Stimulated activated CD4-positive, alpha-beta T cell treated with anti-CD3 and anti-CD28 coated beads, Interleukin-4, amount 100 ng/mL, for 48 hours (primary cell): ENCODE measurements around the gene LRSAM1.

Experiments used
- DNase-seq, 2 donors: peaks; one replicate each; pipeline ENCODE4 v3.0.0-alpha.2; 2020; ENCODE audit warnings: low read depth in 2 of 2

LRSAM1 gene

DNA sequence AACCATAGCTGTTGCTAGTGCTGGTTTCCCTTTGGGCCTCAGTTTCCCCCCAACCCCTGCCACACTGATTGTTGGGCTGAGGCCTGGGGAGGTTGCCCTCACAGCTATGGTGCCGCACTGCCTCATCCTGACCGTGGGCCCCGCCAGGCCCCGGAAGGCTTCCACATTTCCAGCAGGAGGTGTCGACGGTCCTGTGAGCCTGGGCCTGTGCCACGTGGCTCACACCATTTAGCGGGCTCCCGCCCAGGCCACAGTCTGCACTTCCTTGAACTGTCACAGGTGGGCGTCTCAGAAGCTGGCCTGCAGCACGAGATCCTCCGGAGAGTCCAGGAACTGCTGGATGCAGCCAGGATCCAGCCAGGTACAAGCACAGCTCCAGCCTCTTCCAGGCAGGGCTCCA is 45.7 kb downstream of the LRSAM1 start:
- no peak for DNase-seq

DNA sequence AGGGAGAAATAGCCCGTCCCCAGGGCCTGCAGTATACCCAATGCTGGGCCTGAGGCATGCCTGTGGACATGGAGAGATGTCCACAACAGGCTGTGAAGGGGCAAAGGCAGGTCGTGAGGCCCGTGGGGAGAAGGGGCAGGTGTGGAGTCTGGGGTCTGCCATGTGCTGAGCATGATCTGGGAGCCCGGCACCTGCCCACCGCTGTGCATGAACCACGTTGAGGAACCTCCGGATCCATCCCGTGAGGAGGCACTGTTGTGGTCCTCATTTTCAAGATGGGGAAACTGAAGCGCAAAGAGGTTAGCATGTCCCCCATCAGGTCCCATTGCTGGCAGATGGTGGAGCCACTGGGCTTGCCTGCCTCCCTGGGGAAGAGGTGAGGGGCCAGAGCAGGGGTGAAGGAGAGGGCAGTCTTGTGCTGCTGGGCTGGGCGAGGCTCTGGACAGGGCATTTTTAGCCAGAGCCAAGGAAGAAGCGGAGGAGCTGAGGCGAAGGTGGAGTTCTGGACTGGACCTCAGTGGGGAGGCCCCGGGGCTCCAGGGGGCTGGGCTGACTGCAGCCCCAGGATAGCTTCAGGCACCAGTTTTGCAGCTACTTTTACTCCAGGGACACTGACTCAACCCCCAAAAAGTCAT is 46.5 kb downstream of the LRSAM1 start:
- DNase-seq: no peak

DNA sequence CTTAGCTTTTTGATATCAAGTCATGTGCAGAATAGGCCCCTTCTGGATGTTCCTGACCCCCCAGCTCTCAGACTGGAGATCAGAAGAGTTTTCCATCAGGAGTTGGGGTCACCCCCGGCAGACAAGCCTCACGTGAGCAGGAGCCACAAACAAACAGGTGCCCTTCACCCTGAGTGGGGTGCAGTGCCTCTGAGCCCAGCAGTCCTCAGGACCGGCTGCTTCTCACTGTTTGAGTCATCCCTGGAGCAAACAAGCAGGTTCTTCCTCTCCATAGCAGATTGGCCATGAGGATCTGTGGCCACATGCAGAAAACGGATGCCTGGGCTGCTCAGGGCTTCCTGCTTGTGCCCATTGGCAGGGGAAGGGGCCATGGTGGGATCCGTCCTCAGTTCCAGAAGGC is 47.0 kb downstream of the LRSAM1 start:
- DNase-seq: no peak

DNA sequence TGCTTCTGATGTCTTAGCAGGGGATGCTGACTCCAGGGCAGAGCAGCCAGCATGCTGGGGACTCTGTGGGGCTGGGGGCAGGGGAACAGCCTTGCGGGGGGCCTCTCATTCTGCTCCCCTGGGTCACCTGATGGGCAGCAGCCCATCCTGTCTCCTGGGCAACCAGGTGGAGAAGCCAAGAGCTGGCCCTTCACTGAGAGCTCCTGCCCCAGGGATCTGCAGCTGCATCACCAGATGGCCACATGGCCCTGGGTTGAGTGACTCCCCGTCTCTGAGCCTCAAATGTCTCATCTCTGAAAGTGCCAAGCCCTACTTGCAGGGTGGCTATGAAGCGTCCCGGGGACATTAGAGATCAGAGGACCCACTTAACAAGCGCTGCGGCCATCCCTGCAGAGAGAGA is 49.1 kb downstream of the LRSAM1 start:
- DNase-seq: no peak

DNA sequence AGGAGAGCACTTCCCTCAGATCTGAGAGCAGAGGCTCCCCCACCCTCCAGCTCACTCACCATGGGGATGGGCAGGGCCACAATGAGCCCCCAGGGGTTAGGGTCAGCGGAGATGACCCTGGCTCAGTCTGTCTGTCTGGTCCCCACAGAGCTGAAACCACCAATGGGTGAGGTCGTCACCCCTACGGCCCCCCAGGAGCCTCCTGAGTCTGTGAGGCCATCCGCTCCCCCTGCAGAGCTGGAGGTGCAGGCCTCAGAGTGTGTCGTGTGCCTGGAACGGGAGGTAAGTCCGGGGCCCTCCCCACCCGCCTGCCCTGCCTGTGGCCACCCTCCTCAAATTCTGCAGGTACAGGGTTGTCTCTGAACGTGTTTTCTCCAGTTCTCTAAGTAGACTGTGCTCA is 49.6 kb downstream of the LRSAM1 start:
- no peak for DNase-seq

DNA sequence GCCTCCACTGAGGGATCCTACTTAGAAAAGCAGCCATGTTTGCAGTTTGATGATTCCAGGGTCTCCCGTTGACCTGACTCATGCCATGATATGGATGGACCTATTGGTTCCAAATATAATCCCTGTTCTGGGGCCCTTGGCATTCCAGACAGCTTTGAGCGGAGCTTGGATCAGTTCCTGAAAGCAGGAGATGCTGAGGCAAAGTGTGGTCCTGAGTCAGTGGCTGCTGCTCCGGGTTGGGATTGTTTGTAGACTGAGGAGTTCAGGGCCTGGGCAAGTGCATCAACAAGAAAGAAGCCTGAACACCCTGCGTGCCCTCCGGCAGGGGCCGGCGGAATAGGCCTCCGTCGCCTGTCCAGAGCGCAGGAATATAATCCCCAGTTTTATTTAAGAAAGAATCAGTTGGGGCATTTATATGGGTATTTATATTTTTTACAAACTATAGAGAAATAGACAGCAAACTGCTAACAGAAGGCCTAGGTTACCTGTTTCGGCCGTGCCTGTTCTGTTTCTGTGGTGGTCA is 50.6 kb downstream of the LRSAM1 start:
- no peak for DNase-seq

DNA sequence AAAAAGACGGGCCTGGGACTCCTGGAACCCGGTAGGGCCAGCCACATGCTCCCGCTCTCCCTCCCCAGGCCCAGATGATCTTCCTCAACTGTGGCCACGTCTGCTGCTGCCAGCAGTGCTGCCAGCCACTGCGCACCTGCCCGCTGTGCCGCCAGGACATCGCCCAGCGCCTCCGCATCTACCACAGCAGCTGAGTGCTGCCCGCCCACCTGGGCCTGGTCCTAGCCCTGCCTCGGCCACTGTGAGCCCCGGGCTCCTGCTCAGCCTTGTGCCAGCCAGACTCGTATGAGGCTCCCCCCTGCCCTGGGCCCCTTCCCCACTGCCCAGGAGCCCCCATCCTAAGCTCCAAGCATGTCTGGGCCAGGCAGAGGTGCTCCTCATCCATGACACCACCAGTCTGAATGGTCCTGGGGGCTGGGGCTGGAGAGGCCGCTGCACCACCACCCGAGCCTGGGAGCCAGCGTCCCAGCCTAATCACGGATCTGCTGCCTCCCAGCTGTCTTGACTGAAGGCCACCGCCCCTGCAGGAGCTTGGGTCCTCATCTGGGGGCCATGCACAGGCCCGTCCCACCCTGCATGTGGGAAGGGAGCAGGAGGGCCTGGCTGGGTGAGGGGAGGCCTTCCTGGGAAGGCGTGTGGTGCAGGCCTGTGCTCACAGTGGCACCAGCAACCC is 51.5 kb downstream of the LRSAM1 start:
- no peak for DNase-seq

DNA sequence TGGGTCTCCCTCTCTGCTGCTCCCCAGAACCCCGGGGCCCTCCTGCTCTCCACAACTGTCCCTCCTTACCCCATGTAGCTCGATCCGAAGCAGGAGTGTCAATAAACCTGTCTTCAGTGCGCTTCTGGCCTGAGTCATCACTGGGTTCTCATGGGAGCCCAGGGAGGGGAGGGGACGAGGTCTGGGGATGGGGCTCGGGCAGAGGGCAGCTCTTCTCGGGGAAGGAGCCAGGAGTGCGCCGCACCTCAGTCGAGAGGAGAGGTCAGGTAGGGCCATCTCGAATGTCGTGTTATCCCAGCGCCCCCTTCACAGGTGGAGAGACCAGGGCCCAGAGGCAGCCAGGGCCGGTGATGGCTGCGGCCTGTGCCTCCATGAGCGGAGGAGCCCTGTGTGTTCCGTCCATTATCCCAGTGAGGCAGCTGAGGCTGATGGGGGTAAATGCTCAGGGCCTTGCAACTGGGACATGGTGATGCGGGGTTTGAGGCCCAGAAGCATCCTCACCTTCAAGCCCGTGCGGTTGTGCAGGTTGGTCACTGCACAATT is 52.1 kb downstream of the LRSAM1 start:
- no peak for DNase-seq

DNA sequence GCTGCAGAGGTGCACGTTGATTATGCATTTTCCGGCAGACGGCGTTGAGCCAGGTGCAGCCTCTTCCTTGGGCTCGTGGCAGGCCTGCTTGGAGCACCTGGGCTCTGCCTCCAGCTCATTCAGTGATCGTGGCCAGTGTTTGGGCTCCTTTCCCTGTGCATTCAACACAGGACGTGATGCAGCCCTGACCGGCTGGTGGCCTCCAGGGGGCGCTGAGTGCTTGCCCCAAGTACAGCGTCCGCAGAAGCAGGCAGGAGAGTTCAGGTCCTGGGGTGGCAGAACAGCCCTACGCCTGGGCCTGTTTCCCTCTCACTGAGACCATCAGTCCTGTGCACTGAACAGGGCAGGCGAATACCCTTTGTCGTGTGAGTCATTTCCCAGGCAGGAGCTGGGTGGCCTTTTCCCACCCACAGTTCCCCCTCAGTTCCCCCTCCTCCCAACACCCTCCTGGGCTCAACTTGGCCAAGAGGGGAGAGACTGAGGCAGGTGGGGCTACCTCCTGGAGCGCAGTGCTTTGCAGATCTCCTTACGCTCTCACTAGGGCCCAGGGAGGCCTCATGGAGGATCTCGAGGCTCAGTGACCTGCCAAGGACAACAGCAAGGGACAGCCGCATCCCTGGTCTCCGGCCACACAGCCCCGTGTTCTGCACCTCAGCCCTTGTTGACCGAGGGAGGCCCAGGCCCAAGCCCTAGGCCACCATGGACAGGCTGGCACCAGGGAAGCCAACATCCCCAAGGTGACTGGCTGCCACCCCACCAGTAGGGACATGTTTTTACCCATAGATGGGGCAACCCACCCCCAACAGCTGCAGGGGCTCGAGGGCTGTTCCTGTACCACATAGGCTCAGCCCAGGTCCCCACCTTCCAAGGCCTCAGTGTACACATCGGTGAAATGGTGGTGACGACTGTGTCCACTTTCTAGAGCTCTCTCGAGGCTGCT is 52.9 kb downstream of the LRSAM1 start:
- DNase-seq: peak; percentile 71 to 72

DNA sequence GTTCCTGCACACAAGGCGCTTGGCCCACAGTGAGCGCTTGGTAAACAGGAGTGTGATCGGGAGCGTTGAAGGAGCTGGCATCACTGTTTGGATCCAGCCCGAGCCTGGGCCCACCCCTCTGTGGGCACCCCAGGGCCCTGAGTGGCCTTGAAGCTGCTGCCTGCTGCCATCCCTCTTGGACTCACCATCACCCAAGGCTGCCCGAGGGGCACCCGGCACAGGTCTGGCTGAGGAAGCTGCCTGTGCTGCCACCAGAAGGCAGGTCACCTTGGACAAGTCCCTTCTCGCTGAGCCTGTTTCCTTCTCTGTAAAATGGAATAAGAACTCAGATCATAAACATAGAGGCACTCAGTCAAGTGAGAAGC is 53.6 kb downstream of the LRSAM1 start:
- DNase-seq: no peak

DNA sequence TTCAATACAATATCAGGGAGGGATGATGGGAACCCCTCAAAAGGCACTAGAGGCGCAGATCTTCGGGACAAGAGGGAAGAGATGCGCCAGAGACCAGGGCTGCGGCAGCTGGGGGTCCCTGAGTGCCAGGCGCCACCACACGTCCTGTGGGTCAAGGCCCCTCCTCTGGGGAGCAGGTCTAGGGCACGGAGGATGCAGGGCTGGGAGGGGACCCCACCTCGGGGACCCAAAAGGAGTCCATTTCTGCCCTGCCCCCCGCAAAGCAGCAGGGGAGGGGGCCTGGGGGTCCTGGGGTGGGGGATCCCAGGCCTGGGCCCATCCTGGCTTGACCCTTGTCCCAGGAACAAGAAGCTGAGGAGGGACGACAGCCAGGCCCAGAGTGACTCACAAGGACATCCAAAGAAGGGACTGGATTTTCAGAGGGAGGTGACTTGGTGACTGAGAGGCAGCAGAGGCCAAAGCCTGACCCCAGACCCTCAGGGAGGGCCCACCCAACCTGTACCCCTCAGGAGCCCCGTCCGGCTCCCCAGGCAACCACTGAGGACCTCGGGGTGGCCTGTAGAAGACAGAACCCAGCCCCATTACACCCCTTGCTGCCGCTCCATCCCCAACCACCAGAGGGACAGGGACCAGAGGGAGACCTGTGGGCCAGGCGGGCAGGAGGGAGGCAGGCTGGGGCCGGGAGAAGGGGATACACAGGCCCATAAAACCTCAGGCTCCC is 54.2 kb downstream of the LRSAM1 start:
- peak; percentile 7 to 42 for DNase-seq

DNA sequence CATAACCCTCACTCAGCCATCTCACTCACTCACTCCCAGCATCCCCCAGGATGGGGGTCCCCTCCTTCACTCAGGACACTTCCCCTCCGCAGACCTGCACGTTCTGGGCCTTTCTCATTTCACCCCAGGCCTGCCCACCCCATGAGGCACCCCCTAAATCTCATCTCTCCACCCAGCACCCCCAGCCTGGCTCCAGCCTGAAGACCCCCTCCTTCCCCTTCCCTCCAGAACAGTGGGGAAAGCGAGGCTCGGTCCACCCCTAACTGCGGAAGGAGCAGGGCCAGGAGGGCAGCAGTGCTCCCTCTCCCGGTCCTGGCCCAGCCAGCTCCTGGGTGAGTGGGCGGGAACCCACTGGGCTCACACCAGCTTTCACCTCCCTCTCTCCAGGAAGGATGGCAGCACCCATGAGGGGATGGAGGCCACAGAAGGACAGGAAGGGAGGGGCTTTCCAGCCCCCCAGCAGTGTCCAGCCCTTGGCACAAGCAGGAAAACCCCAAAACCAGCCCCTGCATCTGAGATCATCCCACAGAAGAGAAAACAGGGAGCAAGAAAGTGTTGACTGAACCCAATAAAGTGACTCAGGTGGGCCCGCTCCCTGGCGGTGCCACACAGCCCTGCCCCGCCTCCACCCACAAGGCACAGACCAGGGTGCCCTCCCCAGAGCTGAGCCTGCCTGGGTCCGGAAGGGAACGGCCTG is 55.0 kb downstream of the LRSAM1 start:
- DNase-seq: no peak

DNA sequence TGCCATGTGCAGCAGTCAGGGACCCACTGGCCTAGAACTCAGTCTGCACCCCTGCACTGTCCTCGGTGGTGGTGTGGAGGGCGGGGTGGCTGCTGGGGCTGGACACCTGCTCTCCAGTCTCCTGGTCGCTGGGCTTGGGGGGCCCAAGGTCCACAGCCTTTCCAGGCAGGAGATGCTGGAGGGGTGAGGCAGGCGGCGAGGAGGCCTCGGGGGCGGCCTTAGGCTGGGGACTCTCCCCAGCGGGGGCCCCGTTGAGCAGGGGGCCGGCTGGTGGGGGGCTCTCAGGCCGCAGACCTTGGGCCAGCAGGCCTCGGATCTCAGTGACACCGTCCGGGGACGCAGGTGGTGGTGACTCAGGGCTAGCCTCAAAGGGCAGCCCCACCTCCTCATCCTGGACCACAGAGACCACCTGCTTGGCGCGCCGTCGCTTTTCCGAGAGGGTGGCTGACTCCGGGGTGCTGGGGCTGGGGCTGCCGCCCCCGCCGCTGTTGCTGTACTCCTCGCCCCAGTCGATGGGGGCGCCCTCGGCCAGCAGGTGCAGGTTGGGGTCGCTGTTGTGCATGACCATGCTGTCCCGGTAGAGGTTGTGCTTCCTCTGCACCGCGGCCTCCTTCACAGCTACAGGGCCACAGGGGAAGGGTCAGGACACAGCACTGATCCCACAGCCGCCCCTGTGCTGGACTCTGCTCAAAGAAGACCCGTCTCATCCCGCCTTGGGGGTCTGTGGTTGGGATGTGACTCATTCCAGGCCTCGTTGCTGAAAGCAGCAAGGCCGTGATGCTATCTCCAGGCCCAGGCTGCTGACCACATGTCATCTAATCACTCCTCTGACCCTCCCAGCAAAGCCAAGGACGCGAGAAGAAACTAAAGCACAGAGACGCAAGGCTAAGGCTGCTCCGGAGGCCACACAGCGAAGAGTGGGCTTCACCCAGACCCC is 55.8 kb downstream of the LRSAM1 start:
- no peak for DNase-seq

DNA sequence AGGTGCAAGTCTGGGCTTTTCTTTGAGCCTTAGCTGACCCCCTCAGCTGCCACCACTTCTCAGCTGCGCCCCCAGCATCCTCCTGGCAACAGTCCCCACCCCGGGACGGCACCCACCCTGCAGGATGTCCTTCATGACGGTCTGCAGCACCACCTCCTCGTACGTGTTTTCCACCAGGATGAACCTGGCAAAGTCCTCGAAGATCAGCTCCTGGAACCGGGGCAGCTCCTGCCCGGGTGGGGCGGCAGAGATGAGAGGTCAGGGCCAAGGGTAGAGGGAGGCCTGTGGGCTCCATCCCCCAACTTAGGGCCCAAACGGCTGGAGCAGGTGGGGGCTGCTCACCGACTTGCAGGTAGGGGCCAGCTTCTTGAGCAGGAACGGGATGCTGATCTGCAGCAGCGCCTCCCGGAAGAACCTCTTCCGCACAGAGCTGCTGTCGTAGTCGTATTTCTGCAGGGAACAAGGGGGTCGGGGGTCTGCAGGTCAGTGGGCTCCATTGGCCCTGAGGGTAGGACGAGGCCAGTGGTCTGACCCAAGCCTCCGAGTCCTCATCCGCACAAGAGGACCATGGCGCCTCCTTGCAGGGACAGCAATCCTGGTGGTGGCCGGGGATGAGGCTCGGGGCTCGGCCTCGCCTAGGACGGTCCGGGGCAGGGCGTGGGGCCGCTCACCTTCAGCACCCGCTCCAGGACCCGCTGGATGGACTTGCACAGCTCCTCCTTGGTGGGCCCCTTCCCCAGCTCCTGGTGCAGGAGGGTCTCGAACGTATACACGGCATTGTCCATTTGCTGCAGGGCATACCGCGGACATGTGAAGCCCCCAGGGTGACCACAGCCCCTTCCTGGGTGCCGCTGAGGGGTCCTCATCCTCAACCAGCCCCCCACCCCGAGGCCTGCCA is 56.7 kb downstream of the LRSAM1 start:
- DNase-seq: no peak

DNA sequence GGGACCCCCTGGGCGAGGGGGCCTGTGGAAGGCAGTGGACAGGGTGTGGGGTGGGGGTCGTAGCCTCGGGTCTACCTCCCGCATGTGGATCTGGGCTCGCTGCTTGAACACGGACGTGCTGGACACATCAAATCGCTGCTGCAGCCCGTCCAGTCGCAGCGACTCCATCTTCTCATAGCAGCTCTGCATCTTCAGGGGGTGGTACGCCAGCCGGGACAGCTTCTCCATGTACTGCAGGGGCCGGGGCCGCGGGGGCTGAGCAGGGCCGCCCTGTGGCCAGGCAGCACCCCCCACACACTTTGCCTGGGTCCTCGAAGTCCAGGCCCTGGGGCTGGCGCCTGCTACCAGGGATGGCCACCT is 57.6 kb downstream of the LRSAM1 start:
- no peak for DNase-seq

DNA sequence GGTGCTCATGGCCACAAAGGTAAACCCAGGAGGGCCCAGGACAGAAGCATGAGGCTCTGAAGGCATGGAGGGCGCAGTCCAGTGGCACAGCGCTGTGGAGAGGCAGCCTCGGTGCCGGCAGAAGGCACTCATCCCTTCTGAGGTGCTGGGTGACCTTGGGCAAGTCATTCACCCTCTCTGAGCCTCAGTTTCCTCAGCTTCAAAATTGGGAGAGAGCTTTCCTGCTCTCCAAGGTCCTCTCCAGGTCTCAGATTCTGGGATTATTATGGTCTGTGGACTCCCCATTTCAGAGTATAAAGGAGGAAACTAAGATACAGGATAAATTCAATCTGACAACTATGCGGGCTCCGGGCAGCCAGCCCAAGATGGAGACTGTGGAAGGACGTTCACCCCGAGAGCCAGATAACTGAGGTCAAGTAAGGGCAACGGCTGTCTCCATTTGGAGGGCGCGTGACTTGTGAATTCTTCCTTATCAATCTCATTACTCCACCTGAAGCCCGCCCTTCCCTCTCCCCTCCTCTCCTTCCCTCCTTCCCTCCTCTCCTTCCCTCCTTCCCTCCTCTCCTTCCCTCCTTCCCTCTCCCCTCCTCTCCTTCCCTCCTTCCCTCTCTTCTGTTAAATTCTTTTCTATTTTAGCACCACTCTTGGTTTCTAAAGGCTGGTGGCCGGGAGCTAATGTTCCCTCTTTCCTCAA is 58.1 kb downstream of the LRSAM1 start:
- no peak for DNase-seq

DNA sequence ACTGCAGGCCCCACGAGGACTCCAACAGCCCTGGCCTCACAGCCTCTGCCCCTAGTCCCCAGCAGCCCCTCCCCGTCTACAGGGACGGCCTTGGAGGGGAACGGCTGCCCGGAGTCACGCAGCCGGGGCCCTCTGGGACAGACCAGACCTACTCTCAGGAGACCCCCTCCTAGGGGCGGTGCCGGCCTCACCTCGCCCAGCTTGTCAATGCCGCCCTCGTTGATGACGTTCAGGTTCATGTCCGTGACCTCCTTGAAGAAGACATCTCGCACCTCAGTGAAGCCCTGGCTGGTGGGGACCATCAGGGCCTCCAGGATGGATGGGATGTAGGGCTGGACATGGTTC is 58.6 kb downstream of the LRSAM1 start:
- DNase-seq: no peak

DNA sequence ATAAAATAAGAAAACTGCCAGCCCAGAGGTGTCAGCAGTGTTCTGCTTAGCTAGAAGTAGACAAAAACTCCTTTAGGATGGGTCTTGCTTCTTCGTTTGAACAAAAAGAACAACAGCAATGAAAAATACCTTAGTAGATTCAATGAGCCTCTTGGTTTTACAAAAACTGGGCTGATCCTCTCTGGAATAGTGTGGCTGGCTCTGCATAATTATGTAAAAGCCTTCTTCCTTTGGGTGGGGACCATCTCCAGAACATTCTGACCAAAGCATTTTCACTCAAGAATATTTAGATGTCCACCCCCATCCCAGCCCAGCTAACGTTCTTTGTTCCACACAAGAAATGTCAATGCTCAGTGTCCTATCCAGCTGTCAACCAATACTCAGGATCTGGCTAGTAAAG is 63.2 kb downstream of the LRSAM1 start:
- DNase-seq: no peak
